H1 (cell line): ENCODE measurements around the gene TLNRD1. TPM values are rescaled to one million over a fixed set of nuclear protein-coding genes. Genes with fewer than 3 reads are reported as not detected.

ENCODE experiments used
- CTCF ChIA-PET: fragments of 300-600 bp; sonication (Branson Sonifier 250); formaldehyde crosslinking; loops from one replicate; lab custom pipeline; 2021; ENCODE audit not compliant: partially characterized antibody; lab: Charles Lee
- POLR2A ChIA-PET: fragments of 300-600 bp; sonication (Branson Sonifier 250); formaldehyde crosslinking; loops from one replicate; lab custom pipeline; 2021; ENCODE audit warnings: inconsistent platforms; ENCODE audit not compliant: partially characterized antibody; lab: Charles Lee
- DNase-seq, 2 experiments: peaks; one replicate each; pipeline versions ENCODE4 v3.0.0 to v3.0.0-alpha.2; 2010 to 2022; ENCODE audit warnings: low spot score in 2 of 2, low read depth in 1 of 2, mixed read lengths in 1 of 2
- FAIRE-seq: peaks from 2 replicates; lab custom pipeline; 2011; peaks lifted over from hg19 to GRCh38; lab: Jason Lieb, UNC
- H2AFZ ChIP-seq: 2 replicates; pipeline ENCODE4 v1.8.1; 2012; ENCODE audit warnings: low read length, inconsistent platforms
- H2AK5ac ChIP-seq: 2 replicates; pipeline ENCODE4 v1.6.1; 2013; ENCODE audit warnings: low read depth, low read length
- H2BK120ac ChIP-seq: replicated peaks from 2 replicates; pipeline ENCODE3; 2013; ENCODE audit warnings: low read depth, low read length, inconsistent platforms
- H2BK12ac ChIP-seq: 2 replicates; pipeline ENCODE4 v1.6.1; 2013; ENCODE audit warnings: low read depth, low read length
- H2BK15ac ChIP-seq: 2 replicates; pipeline ENCODE4 v1.6.1; 2013; ENCODE audit warnings: low read length
- H2BK20ac ChIP-seq: 2 replicates; pipeline ENCODE4 v1.6.1; 2013; ENCODE audit warnings: low read length
- H2BK5ac ChIP-seq: 2 replicates; pipeline ENCODE4 v1.6.1; 2013; ENCODE audit warnings: low read depth, low read length
- H3K14ac ChIP-seq: 2 replicates; pipeline ENCODE4 v1.6.1; 2013; ENCODE audit warnings: inconsistent platforms; ENCODE audit not compliant: insufficient read length
- H3K18ac ChIP-seq: 2 replicates; pipeline ENCODE4 v1.6.1; 2013; ENCODE audit warnings: low read length; ENCODE audit errors: extremely low read depth
- H3K23ac ChIP-seq: 2 replicates; pipeline ENCODE4 v1.6.1; 2013; ENCODE audit warnings: inconsistent platforms; ENCODE audit not compliant: insufficient read length
- H3K23me2 ChIP-seq: 2 replicates; pipeline ENCODE4 v1.6.1; 2013; ENCODE audit warnings: low read depth, low read length
- H3K27ac ChIP-seq: 2 replicates; pipeline ENCODE4 v1.6.1; 2011; ENCODE audit warnings: low read depth, low read length, inconsistent platforms
- H3K27me3 ChIP-seq, 4 experiments: replicated peaks in 1 of 4; 1 replicate in 1 of 4; 2 replicates in 3 of 4; pipeline versions ENCODE4 v1.6.1 to v1.8.1; 2011 to 2013; ENCODE audit warnings: low read length in 3 of 4, mild to moderate bottlenecking in 3 of 4, inconsistent platforms in 2 of 4, mixed read lengths in 2 of 4, moderate library complexity in 1 of 4; ENCODE audit not compliant: control insufficient read depth in 3 of 4, insufficient read depth in 3 of 4; ENCODE audit errors: extremely low read depth in 1 of 4
- H3K36me3 ChIP-seq, 4 experiments: 2 replicates each; pipeline versions ENCODE4 v1.6.1 to v1.8.1; 2011 to 2013; ENCODE audit warnings: mild to moderate bottlenecking in 4 of 4, low read length in 3 of 4, moderate library complexity in 2 of 4, control low read depth in 1 of 4, inconsistent platforms in 1 of 4; ENCODE audit not compliant: insufficient read depth in 4 of 4, control insufficient read depth in 2 of 4
- H3K4ac ChIP-seq: replicated peaks from 2 replicates; pipeline ENCODE3; 2013; ENCODE audit warnings: low read length, low read depth, mixed read lengths, inconsistent platforms; ENCODE audit not compliant: insufficient read length
- H3K4me1 ChIP-seq, 4 experiments: replicated peaks in 1 of 4; 1 replicate in 1 of 4; 2 replicates in 3 of 4; pipeline versions ENCODE4 v1.6.1 to v1.8.1; 2011 to 2013; ENCODE audit warnings: low read length in 3 of 4, inconsistent platforms in 2 of 4, mixed read lengths in 1 of 4; ENCODE audit not compliant: insufficient read depth in 4 of 4, control insufficient read depth in 3 of 4
- H3K4me2 ChIP-seq, 2 experiments: 2 replicates each; pipeline versions ENCODE4 v1.6.1 to v1.8.1; 2011 to 2013; ENCODE audit warnings: low read depth in 2 of 2, low read length in 2 of 2, control low read depth in 1 of 2, inconsistent platforms in 1 of 2, mild to moderate bottlenecking in 1 of 2; ENCODE audit not compliant: insufficient read depth in 1 of 2
- H3K4me3 ChIP-seq, 4 experiments: fragments of 200-600, 300-600 bp in 1 of 4; sonication (generic), shearing (Covaris generic), sonication (Bioruptor Twin) in 1 of 4; 2 replicates each; pipeline versions ENCODE4 v1.5.1 to v1.8.1; 2011 to 2016; ENCODE audit warnings: low read length in 4 of 4, low read depth in 3 of 4, control low read depth in 2 of 4, inconsistent platforms in 2 of 4, mild to moderate bottlenecking in 2 of 4, mixed read lengths in 1 of 4, moderate library complexity in 1 of 4; ENCODE audit not compliant: insufficient read depth in 2 of 4; ENCODE audit errors: extremely low read depth in 1 of 4
- H3K56ac ChIP-seq: replicated peaks from 2 replicates; pipeline ENCODE3; 2013; ENCODE audit warnings: low read depth, mild to moderate bottlenecking, mixed read lengths, low read length, inconsistent platforms; ENCODE audit not compliant: insufficient read length
- H3K79me1 ChIP-seq: 2 replicates; pipeline ENCODE4 v1.6.1; 2013; ENCODE audit warnings: low read depth, low read length, control low read depth
- H3K79me2 ChIP-seq, 2 experiments: 2 replicates each; pipeline versions ENCODE4 v1.6.1 to v1.8.1; 2012 to 2013; ENCODE audit warnings: low read length in 2 of 2, mild to moderate bottlenecking in 2 of 2, inconsistent platforms in 1 of 2; ENCODE audit not compliant: insufficient read depth in 2 of 2, control insufficient read depth in 1 of 2
- H3K9ac ChIP-seq, 4 experiments: replicated peaks in 1 of 4; 1 replicate in 1 of 4; 2 replicates in 3 of 4; pipeline versions ENCODE4 v1.6.1 to v1.8.1; 2011 to 2013; ENCODE audit warnings: low read depth in 3 of 4, low read length in 3 of 4, control low read depth in 2 of 4, mild to moderate bottlenecking in 2 of 4, moderate library complexity in 2 of 4, inconsistent platforms in 1 of 4; ENCODE audit errors: extremely low read depth in 1 of 4
- H3K9me3 ChIP-seq, 2 experiments: 2 replicates each; pipeline versions ENCODE4 v1.6.1 to v1.8.1; 2012 to 2013; ENCODE audit warnings: mild to moderate bottlenecking in 2 of 2, moderate library complexity in 2 of 2, control low read depth in 1 of 2, inconsistent platforms in 1 of 2, low read depth in 1 of 2, low read length in 1 of 2, mixed read lengths in 1 of 2; ENCODE audit not compliant: insufficient read depth in 2 of 2
- H4K20me1 ChIP-seq, 2 experiments: replicated peaks in 1 of 2; 2 replicates each; pipeline versions ENCODE3 to v1.8.1; 2011 to 2013; ENCODE audit warnings: inconsistent platforms in 2 of 2, low read length in 2 of 2, mild to moderate bottlenecking in 1 of 2; ENCODE audit not compliant: insufficient read depth in 2 of 2, control insufficient read depth in 1 of 2
- H4K5ac ChIP-seq: 2 replicates; pipeline ENCODE4 v1.6.1; 2013; ENCODE audit warnings: low read length, low read depth, mixed read lengths, inconsistent platforms; ENCODE audit not compliant: insufficient read length
- H4K8ac ChIP-seq: 2 replicates; pipeline ENCODE4 v1.8.0; 2013; ENCODE audit warnings: mild to moderate bottlenecking, moderate library complexity, low read length, inconsistent platforms; ENCODE audit not compliant: insufficient read depth; ENCODE audit errors: extremely low read depth
- H4K91ac ChIP-seq: replicated peaks from 2 replicates; pipeline ENCODE3; 2013; ENCODE audit warnings: low read length, mixed read lengths, inconsistent platforms; ENCODE audit not compliant: insufficient read length
- BCL11A ChIP-seq, 2 experiments: IDR thresholded peaks; one replicate each; pipeline ENCODE4 v1.6.1; 2011; ENCODE audit warnings: low read depth in 2 of 2, low read length in 2 of 2, mild to moderate bottlenecking in 2 of 2
- BRCA1 ChIP-seq: IDR thresholded peaks from 2 replicates; pipeline ENCODE4 v1.6.1; 2012; ENCODE audit warnings: low read depth, low read length, improper control_type of control experiment
- CREB1 ChIP-seq: IDR thresholded peaks from 2 replicates; pipeline ENCODE4 v1.6.1; 2012; ENCODE audit warnings: inconsistent platforms
- E2F6 ChIP-seq: IDR thresholded peaks from 2 replicates; pipeline ENCODE4 v1.6.1; 2012; ENCODE audit warnings: inconsistent platforms
- FOSL1 ChIP-seq: IDR thresholded peaks from 2 replicates; pipeline ENCODE4 v1.6.1; 2011; ENCODE audit warnings: mild to moderate bottlenecking, low read depth, low read length, moderate library complexity; ENCODE audit not compliant: insufficient read depth
- GABPA ChIP-seq: IDR thresholded peaks from 2 replicates; pipeline ENCODE4 v1.6.1; 2011; ENCODE audit warnings: mild to moderate bottlenecking, low read length, moderate library complexity, borderline replicate concordance; ENCODE audit not compliant: insufficient read depth
- MAX ChIP-seq: IDR thresholded peaks from 2 replicates; pipeline ENCODE4 v1.6.1; 2012; ENCODE audit warnings: inconsistent platforms
- POLR2A ChIP-seq, 2 experiments: IDR thresholded peaks; 1 replicate in 1 of 2; 2 replicates in 1 of 2; pipeline ENCODE4 v1.6.1; 2011; ENCODE audit warnings: low read depth in 2 of 2, low read length in 2 of 2, mild to moderate bottlenecking in 2 of 2; ENCODE audit errors: control extremely low read depth in 1 of 2
- RAD21 ChIP-seq, 2 experiments: IDR thresholded peaks in 1 of 2; conservative IDR thresholded peaks in 1 of 2; 2 replicates each; pipeline ENCODE4 v1.6.1; 2011; ENCODE audit warnings: low read depth in 2 of 2, low read length in 2 of 2, improper control_type of control experiment in 1 of 2, inconsistent platforms in 1 of 2, mild to moderate bottlenecking in 1 of 2, moderate library complexity in 1 of 2
- SIRT6 ChIP-seq: IDR thresholded peaks from one replicate; pipeline ENCODE4 v1.7.1; 2012; ENCODE audit warnings: low read length, inconsistent platforms
- SP4 ChIP-seq: IDR thresholded peaks from 2 replicates; pipeline ENCODE4 v1.6.1; 2012; ENCODE audit warnings: low read length, inconsistent platforms
- TAF1 ChIP-seq: IDR thresholded peaks from 2 replicates; pipeline ENCODE4 v1.6.1; 2011; ENCODE audit warnings: mild to moderate bottlenecking, low read depth, low read length
- TBP ChIP-seq: IDR thresholded peaks from 2 replicates; pipeline ENCODE4 v1.6.1; 2011; ENCODE audit warnings: low read depth, low read length, improper control_type of control experiment
- TCF12 ChIP-seq: IDR thresholded peaks from 2 replicates; pipeline ENCODE4 v1.6.1; 2011; ENCODE audit warnings: low read depth, mild to moderate bottlenecking, low read length
- ZNF274 ChIP-seq: IDR thresholded peaks from 2 replicates; pipeline ENCODE4 v1.7.0; 2012; ENCODE audit warnings: low read length, borderline replicate concordance; ENCODE audit errors: extremely low read depth
- WGBS, 2 experiments: shearing (Covaris generic) in 1 of 2; methylation state at CpG; one replicate each; pipeline versions ENCODE4 v1.1.6 to v1.1.7; 2013 to 2015; ENCODE audit warnings: low lambda C conversion rate in 2 of 2, mixed read lengths in 2 of 2, inconsistent platforms in 1 of 2, low coverage in 1 of 2, missing lambda C conversion rate in 1 of 2; ENCODE audit not compliant: insufficient replicate concordance in 2 of 2, insufficient coverage in 1 of 2, insufficient read length in 1 of 2; ENCODE audit errors: extremely low coverage in 1 of 2, missing lambda C conversion rate in 1 of 2; 5-methylcytosine and 5-hydroxymethylcytosine counted together
- polyA plus RNA-seq, 7 experiments: library from polyadenylated mRNA; depleted of rRNA in 3 of 7; stranded (reverse) in 5 of 7; unstranded in 2 of 7; fragments of >200 nt in 5 of 7; fragments of 200-250 nt in 2 of 7; gene quantifications; 1 replicate in 5 of 7; 2 replicates in 1 of 7; 4 replicates in 1 of 7; pipeline versions ENCODE4 v1.2.1 to v1.2.3, GENCODE V29; 2011 to 2013; ENCODE audit warnings: missing spikeins in 2 of 7, mixed read lengths in 2 of 7
- total RNA-seq: library from RNA; stranded (reverse); fragmentation: NEBNext Ultra II Directional; extraction: Animal tissue kit (Norgen Biotek cat#: 25700); gene quantifications from 2 replicates; pipeline ENCODE4 v1.2.1, GENCODE V29; 2021

TLNRD1 gene
- total and polyA plus RNA-seq, 2 of the 8 experiments (the other 6 are each of a cell fraction or from before 2014, with no cell fraction given) = 12.2 to 20.5 TPM

- H3K4me1 ChIP-seq = peaks cover 2 to 13% (median 9%) of the 10 kb centered on the region in 4 experiments; a peak in 5 of 7 replicates
- H4K5ac ChIP-seq = no peak overlapping the region
- POLR2A ChIA-PET = no interaction called here
- H3K36me3 ChIP-seq = no peaks in the 10 kb centered on the region
- no peak overlapping the region for H2BK20ac ChIP-seq
- H3K23me2 ChIP-seq = no peaks in the 10 kb centered on the region
- no peaks in the 10 kb centered on the region for H3K79me2 ChIP-seq
- H3K27ac ChIP-seq = no peak overlapping the region
- no peaks in the 10 kb centered on the region; a peak in 1 of 7 replicates for H3K27me3 ChIP-seq
- no peak overlapping the region for H2BK120ac ChIP-seq
- no peak overlapping the region for H3K56ac ChIP-seq
- no peak overlapping the region for H2BK5ac ChIP-seq
- H2AK5ac ChIP-seq = no peak overlapping the region
- CTCF ChIA-PET = interaction anchor here (1.6 kb wide), 1 partner anchor 245 kb away, joined by 5 read pairs; no protein-coding TSS in a partner anchor
- no peak overlapping the region for H3K9ac ChIP-seq
- H2AFZ ChIP-seq = no peak overlapping the region
- no peak overlapping the region for H3K18ac ChIP-seq
- H2BK15ac ChIP-seq = no peak overlapping the region
- H3K4me2 ChIP-seq = no peak overlapping the region
- no peak overlapping the region for H3K4me3 ChIP-seq
- no peak overlapping the region for H3K14ac ChIP-seq
- H2BK12ac ChIP-seq = no peak overlapping the region
- no peaks in the 10 kb centered on the region for H3K79me1 ChIP-seq
- no peak overlapping the region for H3K4ac ChIP-seq
- FAIRE-seq = no peak
- 90% methylated on average over 7 of the region's 7 CpGs; no CpG with 5 or more reads in 1 of the 2 experiments for WGBS, 2 experiments
- H3K23ac ChIP-seq = no peak overlapping the region
- H3K9me3 ChIP-seq = no peaks in the 10 kb centered on the region
- H4K8ac ChIP-seq = no peak overlapping the region
- H4K20me1 ChIP-seq = no peaks in the 10 kb centered on the region
- no peak overlapping the region for H4K91ac ChIP-seq
- no peak for DNase-seq
- no peak for TF ChIP-seq E2F6
- no peak for TF ChIP-seq GABPA
- no peak for TF ChIP-seq BRCA1
- no peak for TF ChIP-seq ZNF274
- TF ChIP-seq TBP = no peak
- TF ChIP-seq BCL11A (IDR thresholded peaks at IDR 0.05; ENCODE audit: low read depth in 2 of 2, low read length in 2 of 2) = no peak
- TF ChIP-seq POLR2A (IDR thresholded peaks at IDR 0.05; ENCODE audit: control extremely low read depth in 1 of 2, low read depth in 2 of 2, low read length in 2 of 2) = no peak
- no peak for TF ChIP-seq RAD21 (IDR thresholded peaks at IDR 0.05 in 1 of 2, conservative IDR thresholded peaks at IDR 0.05 in 1 of 2; ENCODE audit: low read depth in 2 of 2, low read length in 2 of 2)
- TF ChIP-seq FOSL1 = no peak
- no peak for TF ChIP-seq CREB1
- no peak for TF ChIP-seq TCF12
- TF ChIP-seq MAX = no peak
- no peak for TF ChIP-seq SP4
- no peak for TF ChIP-seq SIRT6
- no peak for TF ChIP-seq TAF1
These were observed 20.6 kb downstream of the TLNRD1 start for GRCh38 chr15:81021321-81021720.
